Measurements from ENCODE around the gene ADCY7. TPM values are rescaled to one million over a fixed set of nuclear protein-coding genes. Genes with fewer than 3 reads are reported as not detected.

Gene ADCY7
- total RNA-seq, 1 experiment from 2014 or later = 34.2 TPM

GRCh38 chr16:50316848-50317630, 50.7 kb downstream of the ADCY7 start:
- H3K9ac ChIP-seq (ENCODE audit: low read length) = no peak overlapping the region
- ATAC-seq (no peak), DNase-seq (ENCODE audit: low read depth, low spot score) (no peak)
- TF ChIP-seq YY1 (IDR thresholded peaks at IDR 0.05; ENCODE audit: extremely low read depth, insufficient replicate concordance, low read depth, low read length) (no peak), ELF1 (IDR thresholded peaks at IDR 0.05; ENCODE audit: borderline replicate concordance, low read depth) (no peak), EGR1 (IDR thresholded peaks at IDR 0.05; ENCODE audit: low read depth) (no peak), EZH2phosphoT487 (IDR thresholded peaks at IDR 0.05; ENCODE audit: borderline replicate concordance) (no peak), CTCF (IDR thresholded peaks at IDR 0.05 in 2 of 3, conservative IDR thresholded peaks at IDR 0.05 in 1 of 3; ENCODE audit: borderline replicate concordance in 1 of 3, insufficient read depth in 1 of 3, low read depth in 2 of 3, low read length in 2 of 3) (no peak), ZNF274 (IDR thresholded peaks at IDR 0.05; ENCODE audit: low read depth, low read length) (no peak), CBX3 (IDR thresholded peaks at IDR 0.05; ENCODE audit: low read depth) (no peak), CEBPB (IDR thresholded peaks at IDR 0.05; ENCODE audit: low read depth) (no peak)
- no peak overlapping the region for H3K4me3 ChIP-seq (replicated peaks in 1 of 2; ENCODE audit: low read depth in 1 of 2, low read length in 2 of 2)
- no peaks in the 10 kb centered on the region for H3K4me1 ChIP-seq (ENCODE audit: control insufficient read depth in 1 of 2, insufficient read depth in 2 of 2, low read length in 2 of 2)
- H3K4me2 ChIP-seq (ENCODE audit: low read length) = no peak overlapping the region
- H3K79me2 ChIP-seq (ENCODE audit: insufficient read depth, low read length) = no peaks in the 10 kb centered on the region
- CTCF ChIA-PET = no interaction called here
- no TSS peak for BruUV-seq (replicated peaks)
- H4K20me1 ChIP-seq (ENCODE audit: insufficient read depth) = no peaks in the 10 kb centered on the region
- H3K36me3 ChIP-seq (ENCODE audit: control insufficient read depth in 1 of 2, insufficient read depth in 2 of 2, low read length in 2 of 2) = peaks cover 42 to 73% of the 10 kb centered on the region in 2 experiments
- intact Hi-C loops (cut with micrococcal nuclease) = no loop called here
- no peaks in the 10 kb centered on the region for H3K9me3 ChIP-seq (ENCODE audit: control insufficient read depth in 1 of 2, insufficient read depth in 1 of 2, low read depth in 1 of 2, low read length in 2 of 2)
- H2AFZ ChIP-seq (ENCODE audit: low read depth, low read length, poor library complexity, severe bottlenecking) = no peak overlapping the region
- no peaks in the 10 kb centered on the region for H3K27me3 ChIP-seq (ENCODE audit: insufficient read depth, low read length)
- H3K9me2 ChIP-seq (ENCODE audit: insufficient read depth) = no peaks in the 10 kb centered on the region
- POLR2A ChIA-PET = no interaction called here
- no peak overlapping the region for H3K27ac ChIP-seq (ENCODE audit: low read depth, low read length)
- RAD21 ChIA-PET (ENCODE audit: low non-redundant PET in 1 of 2, low total read pairs in 2 of 2, uncharacterized antibody in 2 of 2, unreplicated experiment in 2 of 2) = no interaction called here
